HG02938 (cell line): ENCODE measurements around the gene CCL3.
"Not testable (repeated sequence)": the region's sequence is repeated elsewhere in the genome, so short reads cannot be mapped to it uniquely, and the experiment has no call there.

Source experiments
- ATAC-seq: cut with Tn5 transposase; IDR thresholded peaks from one replicate; pipeline ENCODE4 v1.9.1; 2021; ENCODE audit warnings: mild to moderate bottlenecking, moderate library complexity; ENCODE audit not compliant: unreplicated experiment

CCL3 gene

DNA sequence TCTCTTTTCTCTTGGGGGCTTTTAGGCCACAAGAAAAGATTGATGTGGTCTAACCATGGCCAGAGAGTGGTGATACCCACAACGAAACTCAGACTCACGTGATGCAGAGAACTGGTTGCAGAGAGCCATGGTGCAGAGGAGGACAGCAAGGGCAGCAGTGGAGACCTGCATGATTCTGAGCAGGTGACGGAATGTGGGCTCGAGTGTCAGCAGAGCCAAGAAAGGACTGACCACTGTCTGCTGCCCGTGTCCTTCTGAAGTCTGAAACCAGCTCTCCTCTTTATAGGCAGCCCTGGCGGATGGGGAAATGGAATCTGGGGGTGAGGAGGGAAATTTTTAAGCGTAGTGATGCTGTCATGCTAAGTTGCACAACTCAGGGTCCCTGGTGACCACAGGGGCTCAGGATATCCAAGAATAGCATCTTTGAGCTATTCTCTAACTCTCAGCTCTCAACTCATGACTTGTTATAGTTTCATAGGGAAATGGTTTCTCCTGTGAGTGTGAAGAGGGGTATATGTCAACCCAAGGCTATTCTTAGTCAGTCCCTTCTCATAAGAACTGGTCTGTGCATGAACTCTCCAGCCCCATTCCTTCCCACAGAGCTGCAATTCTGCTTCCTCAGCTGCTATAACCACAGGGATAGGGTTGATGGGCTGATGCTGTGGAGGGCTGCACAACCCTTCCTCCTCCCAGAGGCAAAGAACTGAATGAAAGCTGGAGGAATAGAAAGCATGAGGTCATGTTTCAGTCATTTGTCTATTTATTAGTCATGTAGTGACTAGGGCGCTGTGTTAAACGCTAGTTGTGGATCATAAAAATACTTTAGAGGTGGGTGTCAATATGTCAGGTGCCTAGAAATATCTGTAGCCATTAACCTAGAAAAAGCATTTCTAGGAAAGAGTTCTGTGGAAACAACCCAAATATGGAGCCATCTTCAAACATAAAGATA lies at the start of gene CCL3:
Gene CCL3, minus strand, starts transcription at position 256 of the 949 bp plus-strand sequence. Its CDS starts 85 bp downstream, at position 171.
- peak; percentile 67 for ATAC-seq

DNA sequence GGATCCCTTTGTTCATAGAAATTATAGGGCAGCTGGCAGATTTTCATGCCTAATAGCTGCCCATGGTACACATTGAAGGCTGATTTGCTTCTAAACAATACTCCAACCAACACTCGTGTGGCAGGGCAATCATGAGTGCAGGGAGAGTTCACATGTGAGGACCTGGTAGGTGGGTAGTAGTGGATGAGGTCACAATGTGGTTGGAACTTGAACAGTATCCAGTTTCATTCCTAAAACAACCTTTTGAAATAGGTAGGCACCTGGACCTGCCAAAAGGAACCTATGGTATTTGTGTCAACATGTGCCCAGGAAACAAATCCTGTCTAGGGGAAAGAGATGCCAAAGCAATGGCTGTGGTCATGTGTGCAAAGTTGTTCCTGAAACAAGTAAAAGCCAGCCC lies 46.5 kb upstream of the CCL3 start:
- no peak for ATAC-seq

DNA sequence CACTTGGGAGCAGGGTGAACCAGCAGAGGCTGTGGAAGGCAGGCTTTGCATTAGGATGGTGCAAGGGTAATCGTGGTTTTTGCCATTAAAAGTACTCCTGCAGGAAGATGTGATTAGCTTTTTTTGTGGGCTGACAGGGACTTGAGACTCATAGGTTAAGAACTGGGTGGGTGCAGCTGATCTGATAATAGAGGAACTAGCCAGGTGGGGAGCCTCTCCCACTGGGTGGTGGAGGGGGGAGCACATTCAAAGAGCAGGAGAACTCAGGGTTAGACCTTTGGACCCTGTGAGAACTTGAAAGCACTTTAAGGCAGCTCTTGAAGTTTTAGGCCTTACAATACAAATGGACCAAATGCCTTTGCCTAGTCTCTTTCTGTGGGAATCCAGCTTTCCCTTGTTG lies 46.1 kb upstream of the CCL3 start:
- ATAC-seq, result no peak

DNA sequence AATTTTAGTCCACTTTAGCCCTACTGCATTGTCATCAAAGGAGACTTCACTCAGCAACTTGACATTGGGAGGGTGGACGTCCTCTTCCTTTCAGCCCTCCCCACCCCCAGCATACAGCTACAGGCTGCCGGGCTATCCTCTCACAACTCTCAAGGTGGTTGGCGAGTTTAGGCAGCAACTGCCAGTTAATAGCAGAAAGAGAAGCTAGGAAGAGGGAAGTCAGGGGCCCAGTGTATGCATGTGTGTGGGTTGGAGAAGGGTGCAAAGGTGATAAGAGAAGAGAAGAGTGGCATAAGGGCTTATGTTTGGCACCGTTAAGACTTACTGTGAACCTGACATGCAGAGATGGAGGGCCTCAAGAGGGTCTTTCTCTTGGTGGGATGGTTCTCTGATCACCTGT lies 45.5 kb upstream of the CCL3 start:
- no peak for ATAC-seq

DNA sequence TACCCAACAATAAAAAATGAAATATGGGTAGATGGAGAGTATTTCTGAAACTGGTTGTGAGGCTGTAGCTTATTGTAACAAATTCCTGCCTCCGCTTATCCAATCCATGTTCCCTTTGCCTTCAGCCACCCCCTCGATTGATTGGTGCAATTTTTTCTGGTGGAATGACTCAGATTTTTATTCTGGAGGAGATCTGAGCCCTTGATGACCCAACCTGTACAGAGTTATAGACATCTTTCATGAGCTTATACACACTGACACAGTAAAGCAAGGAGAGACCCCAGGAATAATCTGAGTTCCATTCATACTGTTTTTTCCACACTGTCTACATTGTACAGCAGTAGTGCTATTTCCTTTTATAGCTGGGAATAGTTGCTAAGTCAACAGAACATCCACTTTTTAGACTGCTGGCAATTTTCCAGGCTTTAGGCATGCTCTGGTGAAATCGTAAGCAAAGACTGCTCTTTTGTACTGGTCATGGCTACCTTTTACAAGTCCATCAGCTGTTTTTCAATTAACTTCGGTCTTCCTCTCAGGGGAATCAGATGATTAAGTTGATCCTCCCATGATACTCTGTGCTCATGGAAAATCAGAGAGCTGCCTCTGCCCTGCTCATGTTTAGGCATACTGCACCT lies 43.8 kb upstream of the CCL3 start:
- no peak for ATAC-seq

DNA sequence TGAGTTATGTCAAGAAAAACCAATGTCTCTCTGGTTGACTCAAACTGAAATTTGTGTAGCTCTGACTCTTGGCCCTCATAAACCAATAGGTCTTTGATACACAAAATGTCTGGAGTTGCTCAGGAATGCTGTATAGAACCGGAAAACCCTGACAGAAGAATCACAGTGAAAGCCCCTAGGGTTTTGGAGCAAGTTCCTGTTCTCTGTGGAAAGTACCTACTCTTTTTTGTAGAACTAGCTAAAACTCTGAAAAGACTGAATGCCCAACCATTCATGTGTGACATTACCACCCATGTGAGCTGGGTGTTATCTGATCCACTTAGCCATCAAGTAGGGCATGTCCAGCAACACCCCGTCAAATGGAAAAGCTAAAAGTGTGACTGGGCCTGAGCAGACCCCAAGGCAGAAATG lies 42.5 kb upstream of the CCL3 start:
- ATAC-seq, result no peak

DNA sequence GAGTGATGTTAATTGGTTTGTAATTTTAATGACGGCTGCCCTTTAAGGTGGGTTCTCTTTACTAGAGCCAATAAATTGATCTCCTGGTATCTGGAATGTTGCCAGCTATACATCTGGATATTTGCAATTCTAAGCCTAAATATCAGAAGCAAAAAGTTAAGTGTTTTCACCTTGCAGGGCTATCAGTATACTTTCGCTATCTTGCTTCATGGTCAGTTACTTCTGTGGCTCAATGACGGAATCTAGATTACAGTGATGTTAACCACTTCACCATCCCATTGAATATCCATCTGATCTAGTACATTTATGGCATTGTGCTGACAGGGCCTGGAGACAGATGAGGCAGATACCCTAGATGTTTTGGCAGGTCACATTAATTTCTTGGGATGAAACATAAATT lies 42.0 kb upstream of the CCL3 start:
- no peak for ATAC-seq

DNA sequence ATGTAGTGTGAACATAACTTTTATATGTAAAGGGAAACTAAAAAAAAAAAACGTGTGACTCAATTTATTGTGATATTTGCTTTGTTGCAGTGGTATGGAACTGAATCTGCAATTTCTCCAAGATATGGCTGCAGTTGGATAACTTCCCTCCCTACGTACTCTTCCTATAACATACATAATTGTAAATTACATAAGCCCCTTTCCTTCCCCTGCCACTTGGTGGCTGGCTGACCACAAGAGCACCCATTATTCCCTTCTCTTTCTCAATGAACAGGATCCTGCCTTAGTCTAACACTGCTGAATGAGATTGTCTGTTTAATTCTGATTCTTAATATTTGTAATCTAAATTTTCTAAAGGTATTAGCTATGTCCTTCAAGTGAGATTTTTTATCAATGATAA lies 41.5 kb upstream of the CCL3 start:
- no peak for ATAC-seq

DNA sequence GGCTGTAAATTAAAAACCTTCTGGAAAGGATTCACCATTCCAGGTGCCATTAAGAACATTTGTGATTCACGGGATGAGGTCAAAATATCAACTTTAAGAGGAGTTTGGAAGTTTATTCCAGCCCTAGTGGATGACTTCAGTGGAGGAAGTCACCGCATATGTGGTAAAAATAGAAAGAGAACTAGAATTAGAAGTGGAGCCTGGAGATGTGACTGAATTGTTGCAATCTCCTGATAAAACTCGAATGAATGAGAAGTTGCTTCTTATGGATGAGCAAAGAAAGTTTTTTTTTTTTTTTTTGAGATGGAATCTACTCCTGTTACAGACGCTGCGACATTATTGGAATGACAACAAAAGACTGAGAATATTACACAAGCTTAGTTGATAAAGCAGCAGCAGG lies 40.4 kb upstream of the CCL3 start:
- no peak for ATAC-seq

DNA sequence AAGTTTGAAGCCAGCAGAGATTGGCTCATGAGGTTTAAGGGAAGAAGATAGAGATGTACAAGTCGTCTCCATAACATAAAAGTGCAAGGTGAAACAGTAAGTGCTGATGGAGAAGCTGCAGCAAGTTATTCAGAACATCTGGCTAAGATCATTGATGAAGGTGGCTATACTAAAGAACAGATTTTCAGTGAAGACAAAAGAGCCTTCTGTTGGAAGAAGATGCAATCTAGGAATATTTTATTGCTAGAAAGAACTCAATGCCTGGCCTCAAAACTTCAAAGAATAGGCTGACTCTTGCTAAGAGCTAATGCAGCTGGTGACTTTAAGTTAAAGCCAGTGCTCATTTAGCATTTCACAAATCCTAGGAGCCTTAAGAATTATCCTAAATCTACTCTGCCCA lies 39.7 kb upstream of the CCL3 start:
- no peak for ATAC-seq

DNA sequence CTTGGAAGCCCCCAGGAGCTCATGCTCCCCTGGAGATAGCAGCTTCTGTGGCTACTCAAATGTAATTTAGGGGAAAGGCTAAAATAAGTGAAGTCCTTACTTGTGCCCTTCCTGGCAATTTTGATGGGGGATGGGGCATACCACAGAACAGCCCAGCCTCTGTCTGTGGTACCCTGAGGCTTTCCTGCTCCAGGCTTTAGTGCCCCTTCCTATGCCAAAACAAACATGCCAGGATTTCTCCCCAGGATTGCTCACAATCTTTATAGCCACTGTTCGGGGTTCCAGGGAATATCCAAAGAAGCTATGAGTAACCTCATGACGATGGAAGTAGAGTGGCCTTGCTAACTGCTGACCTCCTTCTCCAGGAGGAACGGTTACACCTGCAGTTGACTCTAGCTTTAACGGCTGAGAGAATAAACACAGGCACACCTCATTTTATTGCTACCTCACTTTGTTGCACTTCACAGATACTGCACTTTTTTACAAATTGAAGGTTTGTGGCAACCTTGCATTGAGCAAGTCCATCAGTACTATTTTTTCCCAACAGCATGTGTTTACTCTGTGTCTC lies 38.6 kb upstream of the CCL3 start:
- no peak for ATAC-seq

DNA sequence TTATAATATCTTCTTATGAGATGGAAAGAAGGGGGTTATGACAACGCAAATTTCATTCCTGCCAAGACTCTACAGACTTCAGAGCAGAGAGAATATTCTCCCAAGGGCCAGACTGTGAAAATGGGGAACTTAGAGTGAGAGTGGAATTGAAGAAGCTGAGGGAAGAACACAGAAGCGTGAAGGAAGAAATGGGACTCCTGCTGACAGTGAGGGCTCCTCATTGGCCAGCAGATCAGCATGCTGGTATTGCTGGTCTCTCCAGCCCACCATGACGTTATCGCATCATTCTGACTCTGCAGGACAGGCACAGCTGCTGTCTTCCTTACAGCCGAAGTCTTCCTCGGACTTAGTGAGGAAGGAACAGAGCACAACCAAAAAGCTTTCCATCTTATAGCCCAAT lies 38.0 kb upstream of the CCL3 start:
- no peak for ATAC-seq

DNA sequence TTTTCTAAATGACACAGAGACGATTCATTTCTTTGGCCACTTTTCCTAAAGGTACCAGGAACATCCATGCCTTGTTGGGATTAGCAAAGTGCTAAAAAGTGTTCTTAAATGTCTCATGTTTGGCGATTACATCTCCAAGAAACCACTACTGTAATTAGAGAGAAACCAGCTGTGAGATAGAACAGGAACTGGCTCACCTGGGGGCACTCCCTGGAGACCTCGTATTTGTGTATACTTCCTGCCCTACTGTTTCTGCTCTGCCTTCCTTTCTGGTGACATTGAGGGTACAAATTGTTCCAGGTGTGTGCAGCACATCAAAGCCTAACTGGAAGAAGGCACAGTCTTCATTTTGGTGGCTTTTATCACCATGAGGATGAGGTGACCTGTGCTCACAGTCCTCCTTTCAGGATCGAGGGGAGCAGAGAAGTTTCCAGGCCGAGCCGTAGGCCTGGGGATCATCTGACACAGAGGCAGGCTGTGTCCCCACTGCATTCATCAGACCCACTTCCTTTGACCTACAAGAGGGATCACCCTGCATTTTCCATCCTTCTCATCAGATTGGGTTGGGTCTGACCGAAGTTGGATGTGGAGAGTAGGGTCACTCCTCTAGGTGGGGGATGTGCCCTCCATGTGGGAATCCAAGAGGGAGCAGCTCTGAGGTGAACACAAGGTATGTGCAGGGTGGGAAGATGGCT lies 37.4 kb upstream of the CCL3 start:
- ATAC-seq, result peak; percentile 54

DNA sequence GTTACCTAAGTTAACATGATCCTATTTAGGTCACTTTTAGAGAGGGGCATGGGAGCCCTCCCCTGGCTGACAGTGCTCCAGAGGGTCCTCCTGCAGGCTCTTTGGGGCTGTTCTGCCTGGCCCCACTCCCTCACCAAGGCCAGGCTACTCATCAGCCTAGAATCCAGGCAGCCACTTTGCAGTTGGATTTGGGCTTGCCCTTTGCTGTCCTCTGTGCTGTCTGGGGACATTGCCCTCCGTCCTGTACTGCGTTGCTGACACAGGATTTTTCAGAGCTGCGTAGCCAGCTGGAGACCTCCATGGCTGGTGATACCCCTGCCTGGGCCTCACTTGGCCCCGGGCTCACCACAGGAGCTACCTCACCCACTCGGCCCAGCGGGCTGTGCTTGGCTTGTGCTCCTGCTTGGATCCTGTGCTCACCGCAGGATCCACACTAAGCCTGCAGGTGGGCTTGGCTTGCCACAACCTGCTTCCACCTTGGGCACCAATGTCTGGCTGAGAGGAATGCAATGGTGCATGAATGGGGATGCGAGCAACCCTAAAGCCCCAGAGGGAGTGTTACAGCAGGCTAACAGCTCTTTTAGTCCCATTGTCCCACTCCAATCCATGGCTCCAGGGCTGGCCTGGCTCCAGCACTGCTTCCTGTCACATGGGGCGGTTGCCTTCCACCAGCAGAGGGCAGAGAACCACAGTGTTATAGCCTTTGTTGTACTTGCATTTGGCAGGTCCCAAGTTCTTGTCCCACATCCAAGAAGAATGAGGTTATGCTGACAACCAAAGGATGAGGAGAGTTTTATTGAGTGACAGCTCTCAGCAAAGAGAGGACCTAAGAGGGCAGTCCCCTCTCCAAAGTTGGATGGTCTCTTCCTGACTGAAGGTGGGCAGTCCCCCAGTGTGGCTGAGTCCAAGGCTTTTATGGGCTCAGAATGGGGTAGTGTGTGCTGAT lies 35.2 kb upstream of the CCL3 start:
- ATAC-seq, result no peak

DNA sequence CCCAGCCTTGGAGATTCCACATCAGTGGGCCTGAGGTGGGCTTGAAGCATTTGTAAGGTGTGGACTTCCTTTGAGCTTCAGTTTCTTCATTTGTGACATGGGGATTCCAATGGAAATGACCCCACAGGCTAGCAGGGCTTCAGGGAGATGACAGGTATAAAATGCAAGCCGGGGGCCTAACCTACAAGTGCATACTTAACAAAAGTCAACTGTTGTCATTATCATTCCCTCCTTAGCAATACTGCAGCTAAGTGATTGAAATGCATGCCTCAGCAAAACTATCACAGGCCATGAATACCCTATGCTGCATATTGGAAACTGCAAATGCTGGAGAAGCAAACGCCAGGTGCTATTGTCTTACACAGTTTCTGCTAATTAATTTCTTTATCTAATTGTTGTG lies 33.5 kb upstream of the CCL3 start:
- ATAC-seq, result no peak

DNA sequence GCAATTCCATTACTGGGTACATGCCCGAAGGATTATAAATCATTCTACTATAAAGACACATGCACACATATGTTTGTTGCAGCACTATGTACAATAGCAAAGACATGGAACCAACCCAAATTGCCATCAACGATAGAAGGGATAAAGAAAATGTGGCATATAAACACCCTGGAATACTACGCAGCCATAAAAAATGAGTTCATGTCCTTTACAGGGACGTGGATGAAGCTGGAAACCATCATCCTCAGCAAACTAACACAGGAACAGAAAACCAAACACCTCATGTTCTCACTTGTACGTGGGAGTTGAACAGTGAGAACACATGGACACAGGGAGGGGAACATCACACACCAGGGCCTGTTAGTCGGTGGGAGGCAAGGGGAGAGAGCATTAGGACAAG lies 31.2 kb upstream of the CCL3 start:
- ATAC-seq, result not testable (repeated sequence)

DNA sequence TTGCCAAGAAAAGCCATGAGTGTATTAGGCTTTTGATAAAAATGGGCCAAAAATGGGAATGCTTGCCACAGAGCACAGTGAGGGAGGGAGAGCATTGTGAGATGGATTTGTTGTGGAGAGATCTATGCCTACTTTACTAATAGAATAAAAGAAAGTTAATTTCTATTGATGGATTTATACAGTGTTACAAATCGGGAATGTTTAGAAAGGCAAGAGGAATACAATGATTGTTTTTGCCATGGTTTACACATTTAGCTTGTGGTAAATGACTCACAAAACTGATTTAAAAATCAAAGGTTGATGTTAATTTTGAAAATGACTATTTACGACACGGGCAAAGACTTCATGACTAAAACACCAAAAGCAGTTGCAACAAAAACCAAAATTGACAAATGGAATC lies 30.3 kb upstream of the CCL3 start:
- no peak for ATAC-seq

DNA sequence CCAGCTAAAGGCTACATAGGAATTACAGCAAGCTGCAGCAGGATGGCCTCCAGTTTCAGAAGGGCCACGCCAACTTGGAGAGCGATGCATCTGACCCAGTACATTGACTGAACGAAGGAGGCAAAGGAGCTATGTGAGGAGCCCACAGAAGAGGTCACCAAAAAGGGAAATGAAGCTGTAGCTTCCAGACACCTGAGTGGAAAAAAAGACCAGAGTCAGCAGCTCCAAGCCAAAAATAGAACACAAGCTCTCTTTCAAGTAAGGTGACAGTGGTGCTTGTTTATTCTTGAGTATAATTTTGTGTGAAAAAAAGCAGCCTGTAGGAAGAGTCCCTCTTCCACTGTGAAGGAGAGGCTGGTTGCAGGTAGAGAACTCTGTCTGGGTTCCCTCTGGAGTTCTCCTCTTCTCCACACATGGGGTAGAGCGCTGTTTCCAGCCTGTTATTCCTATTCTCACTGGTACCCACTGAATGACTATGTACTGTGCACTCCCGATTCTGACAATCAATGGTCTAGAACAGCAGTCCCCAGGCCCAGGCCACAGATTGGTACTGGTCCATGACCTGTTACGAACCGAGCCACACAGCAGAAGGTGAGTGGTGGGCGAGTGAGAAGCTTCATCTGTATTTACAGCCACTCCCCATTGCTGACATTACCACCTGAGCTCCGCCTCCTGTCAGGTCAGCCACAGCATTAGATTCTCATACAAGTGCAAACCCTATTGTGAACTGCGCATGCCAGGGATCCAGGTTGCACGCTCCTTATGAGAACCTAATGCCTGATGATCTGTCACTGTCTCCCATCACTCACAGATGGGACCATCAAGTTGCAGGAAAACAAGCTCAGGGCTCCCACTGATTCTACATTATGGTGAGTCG lies 28.8 kb upstream of the CCL3 start:
- ATAC-seq, result no peak
